Measurements from ENCODE around the gene DPY19L1.
"Not testable (repeated sequence)": the region's sequence is repeated elsewhere in the genome, so short reads cannot be mapped to it uniquely, and the experiment has no call there.

DNA sequence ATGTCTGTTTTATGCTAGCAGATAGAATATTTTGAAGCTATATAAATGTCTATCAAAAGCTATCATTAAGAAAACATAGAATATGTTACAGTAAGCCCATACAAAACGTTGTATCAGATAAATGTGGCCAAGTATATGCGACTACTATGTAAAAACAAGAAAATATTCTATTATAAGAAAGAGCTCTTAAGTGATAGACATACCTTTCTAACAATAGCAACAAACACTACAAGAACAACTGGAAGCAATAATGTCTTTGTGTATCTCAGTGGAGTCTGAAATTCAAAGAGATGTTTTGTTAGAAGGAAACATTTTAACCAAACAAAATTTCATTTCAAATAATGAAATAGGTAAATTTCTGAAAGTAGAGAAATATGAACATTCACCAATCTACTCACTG lies 89.9 kb downstream of the DPY19L1 start:
- TF ChIP-seq, protein P1, sequence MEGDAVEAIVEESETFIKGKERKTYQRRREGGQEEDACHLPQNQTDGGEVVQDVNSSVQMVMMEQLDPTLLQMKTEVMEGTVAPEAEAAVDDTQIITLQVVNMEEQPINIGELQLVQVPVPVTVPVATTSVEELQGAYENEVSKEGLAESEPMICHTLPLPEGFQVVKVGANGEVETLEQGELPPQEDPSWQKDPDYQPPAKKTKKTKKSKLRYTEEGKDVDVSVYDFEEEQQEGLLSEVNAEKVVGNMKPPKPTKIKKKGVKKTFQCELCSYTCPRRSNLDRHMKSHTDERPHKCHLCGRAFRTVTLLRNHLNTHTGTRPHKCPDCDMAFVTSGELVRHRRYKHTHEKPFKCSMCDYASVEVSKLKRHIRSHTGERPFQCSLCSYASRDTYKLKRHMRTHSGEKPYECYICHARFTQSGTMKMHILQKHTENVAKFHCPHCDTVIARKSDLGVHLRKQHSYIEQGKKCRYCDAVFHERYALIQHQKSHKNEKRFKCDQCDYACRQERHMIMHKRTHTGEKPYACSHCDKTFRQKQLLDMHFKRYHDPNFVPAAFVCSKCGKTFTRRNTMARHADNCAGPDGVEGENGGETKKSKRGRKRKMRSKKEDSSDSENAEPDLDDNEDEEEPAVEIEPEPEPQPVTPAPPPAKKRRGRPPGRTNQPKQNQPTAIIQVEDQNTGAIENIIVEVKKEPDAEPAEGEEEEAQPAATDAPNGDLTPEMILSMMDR (conservative IDR thresholded peaks at IDR 0.05; ENCODE audit: low read depth, low read length): not testable (repeated sequence)
- TF ChIP-seq EZH2phosphoT487 (IDR thresholded peaks at IDR 0.05; ENCODE audit: borderline replicate concordance, low read length): not testable (repeated sequence)
